Hematopoietic multipotent progenitor cell treated with erythropoietin and hydrocortisone succinate and interleukin-3 and kit ligand, for 8 days (in vitro differentiated cells): ENCODE measurements around the gene DBN1.

ENCODE experiments used
- DNase-seq: peaks from one replicate; pipeline ENCODE4 v3.0.0-alpha.2; 2015

The DBN1 gene

DNA sequence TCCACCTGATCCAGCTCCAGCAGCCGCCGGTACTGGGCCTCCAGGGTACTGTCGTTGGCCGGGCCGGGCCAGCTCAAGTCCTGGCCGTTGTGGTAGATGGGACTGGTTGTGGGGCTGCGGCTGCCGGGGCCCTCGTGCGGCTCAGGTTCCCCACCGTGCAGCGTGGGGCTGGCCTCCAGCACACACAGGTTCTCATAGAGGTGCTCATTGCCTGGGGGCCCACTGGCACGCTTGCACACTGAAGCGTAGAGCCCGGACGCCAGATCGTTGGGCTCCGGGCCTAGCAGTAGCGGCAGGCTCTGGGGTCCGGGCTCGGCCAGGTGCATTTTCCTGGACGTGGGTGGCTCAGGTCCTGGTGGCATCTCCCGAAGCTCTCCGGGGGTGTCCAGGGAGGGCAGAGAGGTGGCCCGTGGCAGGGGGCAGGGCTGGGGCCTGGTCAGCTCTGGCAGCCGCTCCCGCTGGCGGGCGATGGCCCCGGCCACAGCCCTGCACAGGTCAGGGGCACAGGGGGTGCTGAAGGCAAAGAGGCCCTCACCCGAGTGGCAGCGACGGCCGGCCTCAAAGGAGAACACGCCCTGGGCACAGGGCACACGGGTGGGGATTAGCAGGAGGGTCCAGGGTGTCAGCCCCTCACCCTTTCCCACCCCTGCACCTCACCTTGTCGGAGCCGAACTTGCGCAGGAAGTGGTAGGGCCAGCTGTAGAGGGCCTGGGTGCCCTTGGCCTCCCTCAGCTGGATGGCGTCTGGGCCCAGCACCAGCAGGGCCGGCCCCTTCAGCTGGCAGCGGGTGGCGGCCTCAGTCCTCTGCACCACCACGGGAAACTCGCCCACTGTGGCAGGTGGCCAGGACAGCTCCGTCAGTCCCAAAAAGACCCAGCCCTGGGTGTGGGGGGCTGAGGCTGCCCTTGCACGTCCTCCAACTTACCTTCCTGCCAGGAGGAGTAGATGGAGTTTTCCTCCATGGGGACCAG is 30.9 kb upstream of the DBN1 start:
- no peak for DNase-seq

GRCh38 chr5:177503351-177504085 is 30.1 kb upstream of the DBN1 start:
- DNase-seq = no peak

GRCh38 chr5:177502886-177503285 is 29.5 kb upstream of the DBN1 start:
- no peak for DNase-seq

DNA sequence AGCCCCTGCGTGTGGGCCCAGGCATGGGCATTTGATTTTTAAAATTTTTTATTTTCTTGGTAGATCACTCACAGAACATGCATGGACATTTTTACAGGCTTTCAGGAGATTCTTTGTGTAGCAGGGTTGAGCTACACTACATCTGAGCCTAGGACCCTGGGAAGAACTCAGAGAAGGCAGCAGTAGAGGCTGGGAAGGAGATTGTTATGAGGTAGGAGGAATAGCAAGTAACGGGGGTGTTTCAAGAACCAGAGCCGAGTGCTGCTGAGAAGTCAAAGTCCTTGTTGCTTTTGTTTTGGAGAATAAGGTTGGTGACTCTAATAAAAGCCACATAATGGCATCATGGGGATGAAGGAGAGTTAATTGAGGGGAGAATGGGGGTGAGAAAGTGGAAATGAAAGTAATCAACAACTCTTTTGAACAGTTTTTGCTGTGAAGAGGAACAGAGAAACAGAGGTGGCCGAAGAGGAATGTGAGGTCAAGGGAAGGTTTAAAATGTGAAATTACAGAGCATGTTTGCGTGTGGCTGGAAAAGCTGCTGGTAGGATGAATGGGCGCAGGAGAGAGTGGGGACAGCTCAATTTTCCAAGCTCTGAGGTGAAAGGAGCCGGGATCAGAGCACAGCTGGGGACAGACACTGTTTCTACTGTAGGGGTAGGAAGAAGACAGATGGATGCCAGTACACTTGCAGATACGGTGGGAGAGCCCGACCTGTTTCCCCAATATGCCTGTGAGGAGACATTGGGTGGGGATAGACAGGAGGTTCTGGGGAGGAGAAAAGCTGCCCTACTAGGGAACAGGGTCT is 28.6 kb upstream of the DBN1 start:
- no peak for DNase-seq

GRCh38 chr5:177500685-177501522 is 27.5 kb upstream of the DBN1 start:
- DNase-seq = peak; percentile 79

- no peak for DNase-seq
These were observed 26.4 kb upstream of the DBN1 start for GRCh38 chr5:177499842-177500241.

GRCh38 chr5:177498013-177498787 is 24.8 kb upstream of the DBN1 start:
- DNase-seq = peak; percentile 78

DNA sequence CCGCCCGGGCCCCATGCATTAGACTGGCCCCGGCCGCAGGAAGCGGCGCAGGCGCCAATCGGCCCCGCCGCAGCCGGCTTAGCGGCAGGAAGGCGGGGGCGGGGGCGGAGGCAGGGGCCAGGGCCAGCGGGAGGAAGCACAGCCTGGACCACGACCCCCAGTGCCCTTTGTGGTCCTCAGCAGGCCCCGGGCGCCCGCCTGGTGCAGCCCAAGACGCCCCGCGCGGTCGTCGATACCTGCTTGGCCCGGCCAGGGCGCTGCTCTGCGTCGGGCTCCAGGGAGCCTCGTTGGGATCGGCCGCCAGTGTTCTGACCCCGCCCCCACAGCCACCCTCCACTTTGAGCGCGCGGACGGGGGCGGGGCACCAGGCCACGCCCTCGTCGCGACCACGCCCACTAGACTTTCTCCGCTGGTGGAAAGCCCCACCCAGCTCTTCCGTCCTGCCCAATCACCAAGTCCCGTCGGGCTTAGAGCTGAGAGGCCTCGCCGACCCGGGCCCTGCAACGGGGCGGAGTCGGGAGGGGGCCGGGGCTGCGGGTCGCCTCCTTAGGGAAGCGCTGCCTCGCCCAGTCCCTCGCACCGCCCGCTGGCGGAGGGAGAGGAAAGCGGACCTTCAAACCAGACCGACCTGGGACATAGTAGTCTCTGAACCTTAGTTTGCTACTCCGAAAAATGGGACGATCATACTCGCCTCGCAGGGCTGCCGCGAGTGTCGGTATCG is 24.0 kb upstream of the DBN1 start, which contains the start of gene PDLIM7:
Gene PDLIM7 (minus strand): TSS at position 313 of the 721 bp plus-strand sequence. CDS start 1,092 bp downstream, outside the sequence.
- DNase-seq = peak; percentile 94

DNA sequence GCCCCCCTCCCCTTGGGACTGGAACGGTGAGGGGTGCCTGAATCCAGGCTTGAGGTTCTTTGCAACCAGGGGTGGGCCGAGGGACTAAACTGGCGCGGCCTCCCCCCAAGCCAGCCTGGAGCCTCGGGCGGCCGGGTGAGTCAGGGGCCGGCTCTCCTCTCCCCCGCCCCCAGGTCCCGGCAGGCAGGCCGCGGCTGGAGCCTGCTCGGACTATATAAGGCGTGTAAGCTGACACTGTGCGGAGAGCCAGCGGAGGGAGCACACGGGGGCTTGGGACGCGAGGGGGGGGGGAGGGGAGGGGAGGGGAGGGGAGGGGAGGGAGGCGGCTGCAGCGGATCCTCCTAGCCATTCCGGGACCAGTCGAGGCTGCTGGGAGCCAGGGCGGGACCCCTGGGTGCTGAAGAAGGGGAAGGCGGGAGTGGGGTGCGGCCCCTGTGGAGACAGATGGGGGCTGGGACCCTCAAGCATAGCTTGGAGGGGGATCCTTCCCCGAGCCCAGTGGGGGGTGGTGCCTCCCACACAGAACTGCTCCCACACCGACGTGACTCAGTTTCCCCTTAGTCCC is 23.4 kb upstream of the DBN1 start:
- DNase-seq = peak; percentile 18

DNA sequence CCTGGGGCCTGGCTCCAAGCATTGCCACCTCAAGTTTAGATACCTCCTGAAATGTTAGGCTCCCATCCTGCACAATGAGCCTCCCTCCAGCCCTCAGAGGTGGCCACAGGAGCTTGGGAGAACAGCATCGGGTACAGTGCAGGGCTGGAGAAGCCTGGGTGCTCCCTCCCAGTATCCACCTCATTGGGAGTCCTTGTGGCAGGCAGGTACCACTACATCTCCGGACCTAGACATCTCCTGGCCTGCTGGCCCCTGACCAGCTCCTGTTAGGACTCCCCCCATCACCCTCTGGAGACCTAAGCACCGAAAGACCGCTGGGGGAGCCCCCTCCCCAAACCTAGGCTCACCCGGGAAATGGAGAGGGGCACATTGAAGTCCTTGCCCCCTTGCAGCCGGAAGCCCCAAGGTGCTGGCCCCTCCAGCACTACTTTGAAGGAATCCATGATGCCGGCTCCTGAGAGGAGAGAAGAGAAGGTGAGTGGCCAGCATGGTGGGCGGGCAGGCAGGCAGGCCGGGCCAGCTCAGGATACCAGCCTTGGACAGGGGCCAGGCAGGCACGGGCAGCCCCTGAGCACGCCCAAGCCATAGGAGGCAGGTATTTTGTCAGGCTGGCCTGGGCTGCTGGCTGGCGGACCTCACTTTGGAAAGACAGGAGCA is 22.8 kb upstream of the DBN1 start:
- peak; percentile 24 for DNase-seq

DNA sequence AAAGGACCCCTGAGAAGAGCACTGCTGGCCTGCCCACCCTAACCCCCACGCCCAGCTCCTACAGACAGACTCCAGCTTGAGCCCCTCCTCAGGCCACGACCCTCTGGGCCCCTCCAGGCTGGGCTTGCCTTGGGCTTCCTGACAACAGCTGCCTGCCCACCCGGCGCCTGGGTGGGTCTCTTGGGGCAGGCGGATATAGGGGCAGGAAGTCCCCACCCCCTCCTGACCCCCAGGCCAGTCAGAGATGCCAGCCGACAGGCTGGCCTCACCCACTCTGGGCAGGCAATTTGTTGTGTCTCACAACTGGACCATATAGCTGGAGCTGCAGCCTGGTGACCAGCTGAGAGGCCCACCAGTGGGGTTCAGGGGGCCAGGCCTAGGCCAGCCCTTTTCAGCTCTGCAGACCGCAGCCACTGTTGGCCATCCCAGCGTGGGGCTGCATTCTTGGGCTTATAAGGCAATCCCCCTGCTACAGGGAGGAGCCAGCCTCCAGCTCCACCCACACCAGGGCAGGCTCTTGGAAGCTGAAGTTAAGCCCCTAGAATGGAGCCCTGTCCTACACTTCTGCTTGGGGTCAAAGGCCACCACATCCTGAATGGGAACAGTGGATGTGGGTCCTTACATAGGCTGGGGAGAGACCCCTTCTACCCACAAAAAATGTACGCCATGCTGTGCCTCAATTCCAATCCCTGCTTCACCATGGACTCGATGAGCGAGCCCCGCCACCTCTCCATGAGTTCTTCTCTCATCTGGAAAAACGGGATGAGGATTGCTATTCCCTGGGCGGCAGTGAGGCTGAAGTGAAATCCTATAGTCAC is 22.0 kb upstream of the DBN1 start:
- DNase-seq = no peak

GRCh38 chr5:177494346-177495195 is 21.1 kb upstream of the DBN1 start:
- peak; percentile 19 for DNase-seq

DNA sequence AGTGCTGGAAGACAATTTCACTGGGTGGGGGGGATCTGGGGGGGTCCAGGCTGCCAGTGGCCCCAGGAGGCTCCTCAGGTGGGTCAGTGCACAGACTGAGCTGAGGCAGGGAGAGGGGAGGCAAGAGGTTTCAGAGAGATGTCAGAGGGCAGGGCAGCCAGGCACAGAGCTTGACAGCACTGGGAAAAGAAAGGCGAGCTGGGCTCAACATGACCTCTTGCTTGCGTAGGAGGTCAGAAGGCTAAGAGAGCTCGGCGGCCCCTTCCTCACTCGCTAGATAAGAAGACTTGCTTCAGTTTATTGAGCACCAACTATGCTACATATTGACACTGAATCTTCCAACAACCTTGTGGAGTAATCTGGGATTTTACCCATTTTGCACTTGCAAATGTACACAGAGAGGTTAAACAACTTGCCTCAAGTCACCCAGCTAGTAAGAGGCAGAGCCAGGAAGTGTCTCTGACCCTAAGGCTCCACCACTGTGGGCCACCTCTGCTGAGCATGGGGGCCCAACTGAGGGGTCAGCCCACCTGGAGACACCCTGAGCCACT is 20.4 kb upstream of the DBN1 start:
- no peak for DNase-seq

DNA sequence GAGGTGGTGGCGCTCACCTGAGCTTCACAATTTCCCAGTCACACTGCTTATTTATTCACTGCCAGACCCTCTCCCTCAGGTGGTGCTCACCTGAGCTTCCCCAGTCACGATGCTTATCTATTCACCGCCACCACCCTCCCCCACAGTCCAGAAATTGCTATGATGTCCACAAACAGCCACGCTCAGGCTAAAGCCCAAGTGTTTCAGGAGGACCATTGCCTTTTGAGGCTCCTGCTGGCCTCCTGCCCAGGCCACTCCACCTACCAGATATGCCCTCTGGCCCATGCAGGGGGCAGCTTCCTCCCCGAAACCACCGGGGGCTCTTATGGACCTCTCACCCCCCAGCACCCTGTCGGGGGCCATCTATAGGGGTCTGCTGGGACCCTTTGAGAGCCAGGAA is 19.4 kb upstream of the DBN1 start:
- no peak for DNase-seq

DNA sequence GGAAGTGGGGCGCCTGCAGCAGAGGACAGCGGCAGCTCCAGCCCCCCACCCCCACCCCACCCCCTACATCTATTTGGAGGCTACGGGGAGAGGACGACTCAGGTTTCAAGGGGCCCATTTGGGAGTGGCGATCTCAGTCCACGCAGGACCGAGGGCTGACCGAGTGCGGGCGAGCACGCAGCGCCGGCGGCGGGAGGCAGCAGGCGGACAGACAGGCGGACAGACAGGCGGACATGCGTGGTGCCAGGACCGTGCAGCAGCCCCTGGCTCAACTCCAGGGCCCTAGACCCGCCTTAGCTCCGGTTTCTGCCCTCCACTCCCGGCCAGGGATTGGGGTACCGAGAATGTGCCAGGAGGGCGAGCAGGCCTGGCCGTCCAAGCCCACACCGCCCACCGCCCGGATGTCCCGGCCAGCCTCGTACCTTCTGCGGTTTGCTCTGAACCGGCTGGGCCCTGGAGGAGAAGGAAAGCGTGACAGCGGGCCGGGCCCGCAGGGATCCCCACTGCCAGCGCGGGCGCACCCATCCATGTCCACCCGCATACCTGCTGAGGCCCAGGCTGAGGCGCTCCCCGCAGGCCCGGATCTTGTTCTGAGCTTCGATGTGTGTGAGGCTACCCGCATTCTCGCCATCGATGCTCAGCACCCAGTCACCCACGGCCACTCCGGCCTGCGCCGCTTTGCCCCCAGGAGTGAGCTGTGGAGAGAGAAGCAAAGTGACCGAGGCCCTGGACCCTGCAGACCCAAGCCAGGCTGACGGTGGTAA is 18.7 kb upstream of the DBN1 start:
- no peak for DNase-seq

DNA sequence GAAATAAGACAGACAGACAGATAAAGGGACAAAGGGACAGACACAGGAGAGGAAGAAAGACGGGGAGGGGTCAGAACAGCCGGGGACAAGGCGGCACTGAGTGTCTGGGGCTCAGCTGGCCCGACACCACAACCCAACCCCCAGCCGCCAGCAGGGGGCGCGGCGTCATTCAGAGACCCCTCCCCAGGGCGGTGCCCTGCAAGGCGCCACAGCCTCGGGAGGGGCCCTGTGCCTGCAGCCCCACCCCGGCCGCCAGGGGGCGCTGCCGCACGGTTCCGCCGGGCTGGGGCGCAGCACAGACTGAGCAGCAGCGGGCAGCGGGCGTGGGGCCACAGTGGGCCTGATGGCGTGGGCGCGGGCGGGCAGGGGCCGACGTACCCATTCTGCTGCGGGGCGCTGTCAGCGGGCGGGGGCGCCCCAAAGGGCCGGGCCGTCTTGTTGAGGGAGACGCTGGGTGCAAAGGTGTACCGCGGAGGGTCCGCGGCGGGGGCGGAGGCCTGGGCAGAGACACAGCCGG is 18.1 kb upstream of the DBN1 start:
- peak; percentile 42 for DNase-seq
